ENCODE data around the gene GPR17. TPM values are rescaled to one million over a fixed set of nuclear protein-coding genes. Genes with fewer than 3 reads are reported as not detected.

GPR17 gene
- total RNA-seq, 8 experiments from 2014 or later = 0.27 to 1.7 (median 0.45) TPM; not detected in 1

- 74 to 100% (median 83%) methylated on average over 1 to 6 of the region's 15 CpGs; no CpG with 5 or more reads in 5 of the 10 experiments for WGBS, 10 experiments
- Histone ChIP-seq H3K4me1 (replicated peaks in 1 of 2) (peaks cover 4 to 9% of the 10 kb centered on the region in 2 donors), H3K27ac (no peak overlapping the region), H3K4me3 (no peak overlapping the region)
- no peak for ATAC-seq (replicated peaks in 6 of 8)
- in situ Hi-C loops (cut with MboI; ENCODE audit: low pct_unique_long_range_greater_than_20kb in 2 of 9, low sequenced_read_pairs in 9 of 9, unreplicated experiment in 9 of 9) = no loop called here
Measured at GRCh38 chr2:127679680-127680361, 33.9 kb downstream of the GPR17 start.

- Histone ChIP-seq H3K4me1 (replicated peaks in 1 of 2) (peaks cover 4% of the 10 kb centered on the region in 2 donors), H3K4me3 (no peak overlapping the region), H3K27ac (no peak overlapping the region)
- no peak for ATAC-seq (replicated peaks in 6 of 8)
- 67 to 96% (median 81%) methylated on average over 1 to 13 of the region's 19 CpGs; no CpG with 5 or more reads in 2 of the 10 experiments for WGBS, 10 experiments
- in situ Hi-C loops (cut with MboI; ENCODE audit: low pct_unique_long_range_greater_than_20kb in 2 of 9, low sequenced_read_pairs in 9 of 9, unreplicated experiment in 9 of 9) = no loop called here
Measured at GRCh38 chr2:127680706-127681287, 34.8 kb downstream of the GPR17 start.

- in situ Hi-C loops (cut with MboI; ENCODE audit: low pct_unique_long_range_greater_than_20kb in 2 of 9, low sequenced_read_pairs in 9 of 9, unreplicated experiment in 9 of 9) = no loop called here
- H3K4me1 ChIP-seq (replicated peaks in 1 of 2) = no peaks in the 10 kb centered on the region
- WGBS, 10 experiments = 0 to 65% (median 44%) methylated on average over 1 to 15 of the region's 25 CpGs; no CpG with 5 or more reads in 3 of the 10 experiments
- no peak overlapping the region for H3K27ac ChIP-seq
- peak in 6 of 8 experiments; percentile 6 to 64 (median 45) for ATAC-seq (replicated peaks in 6 of 8)
- H3K4me3 ChIP-seq = no peak overlapping the region
Measured at GRCh38 chr2:127681288-127681804, 35.4 kb downstream of the GPR17 start.

GRCh38 chr2:127681976-127682857 is 36.3 kb downstream of the GPR17 start:
- no peak for ATAC-seq (replicated peaks in 6 of 8)
- 50 to 100% (median 82%) methylated on average over 1 to 5 of the region's 6 CpGs for WGBS, 10 experiments
- in situ Hi-C loops (cut with MboI; ENCODE audit: low pct_unique_long_range_greater_than_20kb in 2 of 9, low sequenced_read_pairs in 9 of 9, unreplicated experiment in 9 of 9) = no loop called here
- Histone ChIP-seq H3K27ac (no peak overlapping the region), H3K4me3 (no peak overlapping the region), H3K4me1 (replicated peaks in 1 of 2) (no peaks in the 10 kb centered on the region)

GRCh38 chr2:127683056-127683455 is 37.1 kb downstream of the GPR17 start:
- no peak overlapping the region for H3K27ac ChIP-seq
- no peak for ATAC-seq (replicated peaks in 6 of 8)
- no peaks in the 10 kb centered on the region for H3K4me1 ChIP-seq (replicated peaks in 1 of 2)
- H3K4me3 ChIP-seq = no peak overlapping the region
- in situ Hi-C loops (cut with MboI; ENCODE audit: low pct_unique_long_range_greater_than_20kb in 2 of 9, low sequenced_read_pairs in 9 of 9, unreplicated experiment in 9 of 9) = no loop called here

- WGBS, 10 experiments = 70 to 100% (median 87%) methylated on average over 2 to 4 of the region's 15 CpGs; no CpG with 5 or more reads in 7 of the 10 experiments
- in situ Hi-C loops (cut with MboI; ENCODE audit: low pct_unique_long_range_greater_than_20kb in 2 of 9, low sequenced_read_pairs in 9 of 9, unreplicated experiment in 9 of 9) = no loop called here
- Histone ChIP-seq H3K4me1 (replicated peaks in 1 of 2) (no peaks in the 10 kb centered on the region), H3K4me3 (no peak overlapping the region), H3K27ac (no peak overlapping the region)
- ATAC-seq (replicated peaks in 6 of 8) = no peak
Measured at GRCh38 chr2:127683757-127684156, 37.8 kb downstream of the GPR17 start.

- in situ Hi-C loops (cut with MboI; ENCODE audit: low pct_unique_long_range_greater_than_20kb in 2 of 9, low sequenced_read_pairs in 9 of 9, unreplicated experiment in 9 of 9) = no loop called here
- Histone ChIP-seq H3K27ac (no peak overlapping the region), H3K4me3 (no peak overlapping the region), H3K4me1 (replicated peaks in 1 of 2) (no peaks in the 10 kb centered on the region)
- 32 to 95% (median 68%) methylated on average over 2 to 7 of the region's 8 CpGs for WGBS, 10 experiments
- peak in 1 of 8 experiments; percentile 16 for ATAC-seq (replicated peaks in 6 of 8)
Measured at GRCh38 chr2:127685410-127686080, 39.6 kb downstream of the GPR17 start.

- WGBS, 10 experiments = 0 to 83% (median 38%) methylated on average over 1 of the region's 1 CpG; no CpG with 5 or more reads in 1 of the 10 experiments
- Histone ChIP-seq H3K4me3 (no peak overlapping the region), H3K4me1 (replicated peaks in 1 of 2) (no peaks in the 10 kb centered on the region), H3K27ac (no peak overlapping the region)
- no peak for ATAC-seq (replicated peaks in 6 of 8)
- in situ Hi-C loops (cut with MboI; ENCODE audit: low pct_unique_long_range_greater_than_20kb in 2 of 9, low sequenced_read_pairs in 9 of 9, unreplicated experiment in 9 of 9) = no loop called here
Measured at GRCh38 chr2:127688405-127688804, 42.5 kb downstream of the GPR17 start.

- Histone ChIP-seq H3K4me1 (replicated peaks in 1 of 2) (no peaks in the 10 kb centered on the region), H3K27ac (no peak overlapping the region), H3K4me3 (no peak overlapping the region)
- in situ Hi-C loops (cut with MboI; ENCODE audit: low pct_unique_long_range_greater_than_20kb in 2 of 9, low sequenced_read_pairs in 9 of 9, unreplicated experiment in 9 of 9) = no loop called here
- no peak for ATAC-seq (replicated peaks in 6 of 8)
- WGBS, 10 experiments = 35 to 67% (median 51%) methylated on average over 1 to 2 of the region's 2 CpGs; no CpG with 5 or more reads in 2 of the 10 experiments
Measured at GRCh38 chr2:127690696-127691095, 44.7 kb downstream of the GPR17 start.

- H3K4me3 ChIP-seq = no peak overlapping the region
- ATAC-seq (replicated peaks in 6 of 8) = peak in 1 of 8 experiments; percentile 13
- 20 to 100% (median 93%) methylated on average over 1 to 9 of the region's 9 CpGs; no CpG with 5 or more reads in 1 of the 10 experiments for WGBS, 10 experiments
Measured at GRCh38 chr2:127694986-127695385, 49.0 kb downstream of the GPR17 start.

GRCh38 chr2:127695491-127696472 is 49.8 kb downstream of the GPR17 start:
- ATAC-seq (replicated peaks in 6 of 8) = peak in 5 of 8 experiments; percentile 50 to 78 (median 59)
- Histone ChIP-seq H3K27ac (no peak overlapping the region), H3K4me1 (replicated peaks in 1 of 2) (peaks cover 5 to 8% of the 10 kb centered on the region in 2 donors), H3K4me3 (peak overlapping the region in 1 of 5 donors; percentile 11)
- WGBS, 10 experiments = 32 to 100% (median 80%) methylated on average over 1 to 25 of the region's 52 CpGs
- in situ Hi-C loops (cut with MboI; ENCODE audit: low pct_unique_long_range_greater_than_20kb in 2 of 9, low sequenced_read_pairs in 9 of 9, unreplicated experiment in 9 of 9) = no loop called here

More at GRCh38 chr2:127694986-127695385, 49.0 kb downstream of the GPR17 start:
- H3K4me1 ChIP-seq (replicated peaks in 1 of 2) = no peaks in the 10 kb centered on the region
- in situ Hi-C loops (cut with MboI; ENCODE audit: low pct_unique_long_range_greater_than_20kb in 2 of 9, low sequenced_read_pairs in 9 of 9, unreplicated experiment in 9 of 9) = no loop called here
- H3K27ac ChIP-seq = no peak overlapping the region

Data from motor neuron (in vitro differentiated cells).